HepG2 (cell line): Measurements from ENCODE around the gene TMEM218. TPM values are rescaled to one million over a fixed set of nuclear protein-coding genes. Genes with fewer than 3 reads are reported as not detected.
A peak's percentile ranks its signal among the peaks of the same experiment; 100 is the strongest.

Experiments
- ATAC-seq: fragments of 200-7000 bp; cut with Tn5 transposase; 3 replicates; pipeline ENCODE4 v1.9.1; 2020; ENCODE audit warnings: mild to moderate bottlenecking, moderate library complexity
- BruUV-seq: library from RNA; stranded (reverse); fragments of 400-500 nt; replicated peaks from 2 replicates; lab custom pipeline; 2021; lab: Mats Ljungman, UMichigan
- CTCF ChIA-PET: fragments of 300-600 bp; formaldehyde crosslinking; extraction: SDS; loops from one replicate; lab custom pipeline; 2021; ENCODE audit warnings: low total read pairs, inconsistent platforms, low intra/inter-chr PET ratio; lab: Yijun Ruan, JAX
- POLR2A ChIA-PET: fragments of 350-600 bp; sonication (Branson Sonifier 250); formaldehyde crosslinking; loops from one replicate; lab custom pipeline; 2020; ENCODE audit warnings: antibody characterized with exemption, inconsistent platforms; lab: Yijun Ruan, JAX
- DNase-seq: peaks from one replicate; pipeline ENCODE4 v3.0.0-alpha.2; 2015; ENCODE audit warnings: low spot score
- FAIRE-seq: peaks from 3 replicates; lab custom pipeline; 2011; peaks lifted over from hg19 to GRCh38; lab: Jason Lieb, UNC
- H2AFZ ChIP-seq: one replicate; pipeline ENCODE4 v1.6.1; 2011; ENCODE audit warnings: low read length, inconsistent platforms
- H3K27ac ChIP-seq: fragments of 300-600 bp; 3 replicates; pipeline ENCODE4 v1.8.0; 2011; ENCODE audit warnings: mixed run types, mild to moderate bottlenecking, mixed read lengths, low read length, inconsistent platforms; ENCODE audit not compliant: insufficient read depth; ENCODE audit errors: extremely low read length
- H3K27me3 ChIP-seq, 2 experiments: fragments of 200-600 bp in 1 of 2; 2 replicates in 1 of 2; 3 replicates in 1 of 2; pipeline versions ENCODE4 v1.6.0 to v1.8.0; 2011; ENCODE audit warnings: low read length in 2 of 2, mild to moderate bottlenecking in 2 of 2, moderate library complexity in 2 of 2, inconsistent platforms in 1 of 2; ENCODE audit not compliant: insufficient read depth in 2 of 2, control insufficient read depth in 1 of 2
- H3K36me3 ChIP-seq, 2 experiments: fragments of 200-600 bp in 1 of 2; replicated peaks in 1 of 2; 2 replicates in 1 of 2; 3 replicates in 1 of 2; pipeline versions ENCODE4 v1.5.1 to v1.8.0; 2011; ENCODE audit warnings: low read length in 2 of 2, inconsistent platforms in 1 of 2; ENCODE audit not compliant: insufficient read depth in 2 of 2, control insufficient read depth in 1 of 2
- H3K4me1 ChIP-seq: 2 replicates; pipeline ENCODE4 v1.5.1; 2012; ENCODE audit warnings: low read length, inconsistent platforms; ENCODE audit not compliant: insufficient read depth
- H3K4me2 ChIP-seq: 2 replicates; pipeline ENCODE4 v1.6.0; 2011; ENCODE audit warnings: low read depth, low read length, inconsistent platforms
- H3K4me3 ChIP-seq, 3 experiments: fragments of 200-600 bp in 1 of 3; sonication (generic), shearing (Covaris generic) in 1 of 3; replicated peaks in 1 of 3; 2 replicates each; pipeline ENCODE4 v1.5.1; 2011 to 2016; ENCODE audit warnings: low read length in 3 of 3, inconsistent platforms in 2 of 3, low read depth in 2 of 3, mild to moderate bottlenecking in 2 of 3, control low read depth in 1 of 3, mixed read lengths in 1 of 3; ENCODE audit not compliant: insufficient read depth in 1 of 3
- H3K79me2 ChIP-seq: one replicate; pipeline ENCODE4 v1.6.1; 2011; ENCODE audit warnings: low read length, inconsistent platforms; ENCODE audit not compliant: insufficient read depth
- H3K9ac ChIP-seq: 2 replicates; pipeline ENCODE4 v1.6.0; 2011; ENCODE audit warnings: mild to moderate bottlenecking, low read depth, low read length, inconsistent platforms; ENCODE audit not compliant: insufficient read depth
- H3K9me3 ChIP-seq: 2 replicates; pipeline ENCODE4 v1.5.1; 2012; ENCODE audit warnings: mild to moderate bottlenecking, low read length
- H4K20me1 ChIP-seq: 2 replicates; pipeline ENCODE4 v1.6.0; 2011; ENCODE audit warnings: inconsistent platforms, mild to moderate bottlenecking, low read length, moderate library complexity; ENCODE audit not compliant: insufficient read depth
- CHD2 ChIP-seq: IDR thresholded peaks from 2 replicates; pipeline ENCODE4 v1.6.1; 2011; ENCODE audit warnings: low read depth, low read length, improper control_type of control experiment
- CTCF ChIP-seq: sonication (generic); formaldehyde crosslinking; IDR thresholded peaks from 2 replicates; pipeline ENCODE4 v1.5.0; 2020; ENCODE audit warnings: mild to moderate bottlenecking, missing genetic modification reagents, moderate library complexity
- GATAD1 ChIP-seq: IDR thresholded peaks from 2 replicates; pipeline ENCODE4 v1.6.1; 2016; ENCODE audit warnings: missing genetic modification reagents, missing compliant biosample characterization
- HNF4A ChIP-seq: sonication (generic); formaldehyde crosslinking; IDR thresholded peaks from 2 replicates; pipeline ENCODE4 v1.4.0; 2020; ENCODE audit warnings: missing genetic modification reagents
- KDM2A ChIP-seq: sonication (generic); formaldehyde crosslinking; IDR thresholded peaks from 2 replicates; pipeline ENCODE4 v1.4.0; 2020; ENCODE audit warnings: low read depth, missing genetic modification reagents, borderline replicate concordance
- REL ChIP-seq: sonication (generic); formaldehyde crosslinking; conservative IDR thresholded peaks from 2 replicates; pipeline ENCODE4 v1.8.0; 2022; ENCODE audit warnings: mild to moderate bottlenecking, missing genetic modification reagents, moderate library complexity
- ZBTB20 ChIP-seq: sonication (generic); formaldehyde crosslinking; IDR thresholded peaks from 2 replicates; pipeline ENCODE4 v1.8.1; 2023; ENCODE audit warnings: missing genetic modification reagents, low read depth, mild to moderate bottlenecking, borderline replicate concordance
- ZBTB42 ChIP-seq: sonication (generic); formaldehyde crosslinking; IDR thresholded peaks from 2 replicates; pipeline ENCODE4 v1.5.0; 2020; ENCODE audit warnings: mild to moderate bottlenecking, missing genetic modification reagents
- ZNF251 ChIP-seq: sonication (generic); formaldehyde crosslinking; IDR thresholded peaks from 2 replicates; pipeline ENCODE4 v1.9.0; 2021; ENCODE audit warnings: mild to moderate bottlenecking, missing genetic modification reagents
- ZNF691 ChIP-seq: sonication (generic); formaldehyde crosslinking; IDR thresholded peaks from 2 replicates; pipeline ENCODE4 v1.4.0; 2020; ENCODE audit warnings: missing genetic modification reagents, low read depth, mild to moderate bottlenecking, borderline replicate concordance
- ZNF761 ChIP-seq: sonication (generic); formaldehyde crosslinking; conservative IDR thresholded peaks from 2 replicates; pipeline ENCODE4 v1.4.0; 2020; ENCODE audit warnings: mild to moderate bottlenecking, missing genetic modification reagents
- WGBS: methylation state at CpG from one replicate; pipeline ENCODE4 v1.1.6; 2017; ENCODE audit warnings: low lambda C conversion rate; 5-methylcytosine and 5-hydroxymethylcytosine counted together
- in situ Hi-C: cut with HindIII; loops from 2 replicates; pipeline ENCODE4 v1.10.0; 2017; ENCODE audit warnings: low pct_unique_long_range_greater_than_20kb; ENCODE audit not compliant: extremely low pct_ligation_motif_present
- intact Hi-C: fragments of 100-400 bp; cut with micrococcal nuclease; formaldehyde crosslinking; loops from one replicate; pipeline ENCODE4 v1.10.0; 2022; ENCODE audit not compliant: unreplicated experiment
- polyA plus RNA-seq, 8 experiments: library from polyadenylated mRNA; depleted of rRNA in 3 of 8; stranded (reverse) in 7 of 8; unstranded in 1 of 8; fragments of >200 nt; fragmentation: Illumina TruSeq in 4 of 8; extraction: Trizol in 4 of 8; gene quantifications; 2 replicates each; pipeline versions ENCODE4 v1.2.1 to v1.2.3, GENCODE V29; 2011 to 2016; ENCODE audit warnings: low read depth in 4 of 8, missing spikeins in 1 of 8, mixed read lengths in 1 of 8; ENCODE audit not compliant: insufficient read depth in 1 of 8
- total RNA-seq, 5 experiments: library from RNA; depleted of rRNA; stranded (reverse); fragments of >200 nt; fragmentation: Illumina TruSeq; extraction: Trizol; gene quantifications; 2 replicates each; pipeline ENCODE4 v1.2.3, GENCODE V29; 2016; ENCODE audit warnings: low read depth in 1 of 5

TMEM218 gene
- total and polyA plus RNA-seq, 2 of the 13 experiments (the other 11 are each of a cell fraction or from before 2014, with no cell fraction given), result 11.8 to 14.0 TPM

- WGBS, result 15% methylated on average over 6 of the region's 11 CpGs
- TF ChIP-seq CTCF (CRISPR knock-in tag) (peak; percentile 40; the same call in 1 of the 2 replicates), HNF4A (CRISPR knock-in tag) (no peak)
- DNase-seq (no peak), FAIRE-seq (no peak), ATAC-seq (peak; percentile 38)
- H3K27me3 ChIP-seq, result peaks cover 0 to 4% of the 10 kb centered on the region in 2 experiments; a peak in 1 of 5 replicates
- H3K4me1 ChIP-seq, result peaks cover 64% of the 10 kb centered on the region
- H3K27ac ChIP-seq, result no peak overlapping the region
- in situ Hi-C loops (no loop called here), intact Hi-C loops (no loop called here)
- no peak overlapping the region for H2AFZ ChIP-seq
- CTCF ChIA-PET, result no interaction called here
- H3K79me2 ChIP-seq, result no peaks in the 10 kb centered on the region
- H4K20me1 ChIP-seq, result no peaks in the 10 kb centered on the region
- H3K9me3 ChIP-seq, result no peaks in the 10 kb centered on the region
- peak overlapping the region; percentile 54 for H3K4me2 ChIP-seq
- POLR2A ChIA-PET, result no interaction called here
- no TSS peak for BruUV-seq
- no peaks in the 10 kb centered on the region for H3K36me3 ChIP-seq
- H3K9ac ChIP-seq, result no peak overlapping the region
- peak overlapping the region in 1 of 3 experiments; percentile 26; a peak in 1 of 6 replicates for H3K4me3 ChIP-seq
These were observed 36.8 kb downstream of the TMEM218 start for GRCh38 chr11:125074511-125075241.

GRCh38 chr11:125073616-125074483 is 37.6 kb downstream of the TMEM218 start:
- Histone ChIP-seq H3K9me3 (no peaks in the 10 kb centered on the region), H2AFZ (no peak overlapping the region), H3K4me2 (peak overlapping the region; percentile 39; the same call in 1 of the 2 replicates), H3K4me3 (peak overlapping the region in 1 of 3 experiments; percentile 26; a peak in 1 of 6 replicates), H3K4me1 (peaks cover 65% of the 10 kb centered on the region), H3K79me2 (no peaks in the 10 kb centered on the region), H4K20me1 (no peaks in the 10 kb centered on the region), H3K27ac (no peak overlapping the region), H3K36me3 (no peaks in the 10 kb centered on the region), H3K27me3 (peaks cover 0 to 4% of the 10 kb centered on the region in 2 experiments; a peak in 1 of 5 replicates), H3K9ac (no peak overlapping the region)
- in situ Hi-C loops, result no loop called here
- CTCF ChIA-PET, result no interaction called here
- intact Hi-C loops, result no loop called here
- DNase-seq (no peak), ATAC-seq (no peak; the same call in 2 of the 3 replicates), FAIRE-seq (no peak)
- POLR2A ChIA-PET, result interaction anchor here (1.6 kb wide), 1 partner anchor 10 kb away, joined by 5 read pairs; the partner anchor contains the start of gene SLC37A2
- BruUV-seq, result no TSS peak
- WGBS, result 64% methylated on average over 17 of the region's 19 CpGs
- TF ChIP-seq ZNF761 (CRISPR knock-in tag) (no peak), GATAD1 (no peak), ZBTB42 (CRISPR knock-in tag) (no peak), ZBTB20 (CRISPR knock-in tag) (no peak), CHD2 (0 out of 2 replicates have a peak, but pooled peaks have one; percentile 5), ZNF691 (CRISPR knock-in tag) (no peak), ZNF251 (CRISPR knock-in tag) (no peak), REL (CRISPR knock-in tag) (no peak), KDM2A (0 out of 2 replicates have a peak, but pooled peaks have one; percentile 25)
